Measurements from ENCODE around the gene ERCC4.

DNA sequence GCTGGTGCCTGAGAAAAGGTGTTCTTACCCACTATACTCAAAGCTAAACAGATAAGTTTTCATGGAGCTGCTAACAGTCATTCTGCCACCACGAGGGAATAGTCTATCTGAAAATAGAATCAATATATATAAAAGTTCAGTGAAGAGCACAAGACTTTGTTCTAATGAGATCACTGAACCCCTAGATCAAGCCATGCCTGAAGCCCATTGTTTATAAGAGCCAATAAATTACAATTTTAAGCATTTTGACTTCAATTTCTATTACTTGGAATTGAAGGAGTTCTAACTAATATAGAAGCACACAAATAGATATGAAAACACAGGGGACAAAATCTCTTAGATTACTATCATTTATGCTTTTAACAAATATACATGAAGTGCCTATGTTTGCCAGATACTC lies 24.4 kb upstream of the ERCC4 start:
- TF ChIP-seq EZH2 (IDR thresholded peaks at IDR 0.05) (no peak), EZH2phosphoT487 (IDR thresholded peaks at IDR 0.05) (no peak)
- TF ChIP-seq, protein P1, sequence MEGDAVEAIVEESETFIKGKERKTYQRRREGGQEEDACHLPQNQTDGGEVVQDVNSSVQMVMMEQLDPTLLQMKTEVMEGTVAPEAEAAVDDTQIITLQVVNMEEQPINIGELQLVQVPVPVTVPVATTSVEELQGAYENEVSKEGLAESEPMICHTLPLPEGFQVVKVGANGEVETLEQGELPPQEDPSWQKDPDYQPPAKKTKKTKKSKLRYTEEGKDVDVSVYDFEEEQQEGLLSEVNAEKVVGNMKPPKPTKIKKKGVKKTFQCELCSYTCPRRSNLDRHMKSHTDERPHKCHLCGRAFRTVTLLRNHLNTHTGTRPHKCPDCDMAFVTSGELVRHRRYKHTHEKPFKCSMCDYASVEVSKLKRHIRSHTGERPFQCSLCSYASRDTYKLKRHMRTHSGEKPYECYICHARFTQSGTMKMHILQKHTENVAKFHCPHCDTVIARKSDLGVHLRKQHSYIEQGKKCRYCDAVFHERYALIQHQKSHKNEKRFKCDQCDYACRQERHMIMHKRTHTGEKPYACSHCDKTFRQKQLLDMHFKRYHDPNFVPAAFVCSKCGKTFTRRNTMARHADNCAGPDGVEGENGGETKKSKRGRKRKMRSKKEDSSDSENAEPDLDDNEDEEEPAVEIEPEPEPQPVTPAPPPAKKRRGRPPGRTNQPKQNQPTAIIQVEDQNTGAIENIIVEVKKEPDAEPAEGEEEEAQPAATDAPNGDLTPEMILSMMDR (IDR thresholded peaks at IDR 0.05): no peak

Measured in neural progenitor cell (in vitro differentiated cells).